HG02623 (cell line): ENCODE measurements around the gene OR1G1.
"Not testable (repeated sequence)": the region's sequence is repeated elsewhere in the genome, so short reads cannot be mapped to it uniquely, and the experiment has no call there.

ENCODE experiments used
- ATAC-seq: cut with Tn5 transposase; IDR thresholded peaks from one replicate; pipeline ENCODE4 v1.9.1; 2021; ENCODE audit warnings: moderate library complexity; ENCODE audit not compliant: unreplicated experiment

OR1G1 gene

DNA sequence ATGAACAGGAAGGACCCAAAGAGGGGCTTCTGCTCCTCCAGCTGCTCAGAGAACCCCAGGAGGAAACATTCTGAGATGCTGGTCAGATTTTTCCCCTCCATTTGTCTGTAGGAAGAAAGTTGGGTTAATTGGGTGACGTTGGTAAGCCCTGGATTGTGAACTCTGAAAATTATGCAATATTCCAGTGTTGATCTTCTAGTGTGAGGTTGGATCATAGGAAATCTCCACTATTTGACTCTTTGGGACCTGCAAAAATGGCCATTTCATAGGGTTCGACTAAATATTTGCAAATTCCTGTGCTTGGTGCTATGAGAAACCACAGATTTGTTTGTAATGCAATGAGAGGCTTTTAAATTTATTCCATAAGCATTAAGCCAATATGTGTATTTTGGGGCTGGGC, at the start of gene OR1G1:
Gene OR1G1, minus strand, starts transcription at position 101 of the 400 bp plus-strand sequence. Its CDS starts 0 bp downstream, at position 101.
- ATAC-seq = no peak

DNA sequence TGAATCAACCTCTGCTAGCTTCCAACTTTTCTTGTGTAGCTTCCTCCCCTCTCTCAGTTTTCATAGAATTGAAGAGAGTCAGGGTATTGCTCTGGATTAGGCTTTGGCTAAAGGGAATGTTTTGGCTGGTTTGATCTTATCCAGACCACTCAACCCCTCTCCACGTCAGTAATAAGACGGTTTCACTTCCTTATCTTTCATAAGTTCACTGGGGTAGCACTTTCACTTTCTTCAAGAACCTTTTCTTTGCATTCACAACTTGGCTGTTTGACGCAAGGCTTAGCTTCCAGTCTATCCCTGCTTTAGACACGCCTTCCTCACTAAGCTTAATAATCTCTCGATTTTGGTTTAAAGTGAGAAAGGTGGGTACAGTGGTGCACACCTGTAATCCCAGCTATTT, 40.2 kb upstream of the OR1G1 start:
- ATAC-seq = no peak

DNA sequence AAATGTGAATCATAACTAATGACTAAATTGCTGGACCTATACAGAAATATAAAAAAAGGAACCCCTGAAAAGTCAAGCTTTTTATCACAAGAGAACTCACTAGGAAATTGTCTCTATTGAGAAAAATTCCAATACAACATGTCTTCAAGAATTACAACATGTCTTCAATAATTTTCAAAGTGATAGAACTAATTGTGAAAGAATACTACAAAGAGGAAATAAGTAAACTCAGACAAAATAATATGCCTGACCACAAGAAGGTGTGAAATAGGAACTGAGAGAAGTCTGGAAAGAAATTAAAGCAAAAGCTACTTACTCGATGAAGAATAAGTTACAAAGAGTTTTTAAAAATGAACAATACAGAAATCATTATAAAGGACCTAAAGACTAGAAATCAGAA, 29.9 kb upstream of the OR1G1 start:
- ATAC-seq = no peak

DNA sequence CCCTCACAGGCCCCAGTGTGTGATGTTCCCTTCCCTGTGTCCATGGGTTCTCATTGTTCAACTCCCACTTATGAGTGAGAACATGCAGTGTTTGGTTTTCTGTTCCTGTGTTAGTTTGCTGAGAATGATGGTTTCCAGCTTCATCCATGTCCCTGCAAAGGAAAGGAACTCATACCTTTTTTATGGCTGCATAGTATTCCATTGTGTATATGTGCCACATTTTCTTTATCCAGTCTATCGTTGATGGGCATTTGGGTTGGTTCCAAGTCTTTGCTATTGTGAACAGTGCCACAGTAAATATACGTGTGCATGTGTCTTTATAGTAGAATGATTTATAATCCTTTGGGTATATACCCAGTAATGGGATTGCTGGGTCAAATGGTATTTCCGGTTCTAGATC, 10.1 kb upstream of the OR1G1 start:
- not testable (repeated sequence) for ATAC-seq

DNA sequence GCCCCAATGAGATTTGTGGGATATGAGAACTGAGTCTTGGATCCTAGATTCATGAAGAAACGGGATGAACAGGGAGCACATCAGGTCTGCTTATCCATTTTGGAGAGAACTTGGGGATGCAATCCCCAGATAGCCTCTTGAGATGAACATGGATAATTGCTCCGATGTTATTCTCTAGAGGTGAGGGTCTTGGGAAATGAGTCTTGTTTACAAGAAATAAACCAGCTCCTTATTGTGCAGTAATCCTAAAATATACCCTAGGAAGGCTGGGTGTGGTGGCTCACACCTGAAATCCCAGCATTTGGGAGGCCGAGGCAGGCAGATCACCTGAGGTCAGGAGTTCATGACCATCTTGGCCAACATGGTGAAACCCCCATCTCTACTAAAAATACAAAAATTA, 23.0 kb downstream of the OR1G1 start, which contains the start of gene OR1D2:
Gene OR1D2, minus strand, starts transcription at position 101 of the 400 bp plus-strand sequence. CDS start 11,426 bp downstream, outside the sequence.
- ATAC-seq = no peak
